Nephron (organoid): Measurements from ENCODE around the gene ZRANB1.

Experiments
- H3K27ac Mint-ChIP-seq, 3 experiments: 2 replicates each; pipeline ENCODE4 v1.8.0; 2020; ENCODE audit warnings: mixed read lengths in 3 of 3, mild to moderate bottlenecking in 2 of 3, moderate library complexity in 1 of 3
- H3K27me3 Mint-ChIP-seq: 2 replicates; pipeline ENCODE4 v1.8.0; 2021; ENCODE audit warnings: low read depth, mild to moderate bottlenecking, moderate library complexity, mixed read lengths
- H3K36me3 Mint-ChIP-seq: 2 replicates; pipeline ENCODE4 v1.8.0; 2020; ENCODE audit warnings: low read depth, mixed read lengths
- H3K4me1 Mint-ChIP-seq: 2 replicates; pipeline ENCODE4 v1.8.0; 2020; ENCODE audit warnings: mixed read lengths
- H3K4me3 Mint-ChIP-seq, 3 experiments: 2 replicates each; pipeline ENCODE4 v1.8.0; 2020; ENCODE audit warnings: mild to moderate bottlenecking in 3 of 3, mixed read lengths in 3 of 3, moderate library complexity in 2 of 3
- H3K9me3 Mint-ChIP-seq: 2 replicates; pipeline ENCODE4 v1.8.0; 2020; ENCODE audit warnings: mixed read lengths
- TF ChIP-seq, protein P1 (sequence below), 3 experiments: fragments of 200-600 bp; sonication (generic); IDR thresholded peaks; one replicate each; pipeline ENCODE4 v1.5.0; 2021; ENCODE audit warnings: antibody characterized with exemption in 3 of 3; ENCODE audit not compliant: unreplicated experiment in 3 of 3

ZRANB1 gene

DNA sequence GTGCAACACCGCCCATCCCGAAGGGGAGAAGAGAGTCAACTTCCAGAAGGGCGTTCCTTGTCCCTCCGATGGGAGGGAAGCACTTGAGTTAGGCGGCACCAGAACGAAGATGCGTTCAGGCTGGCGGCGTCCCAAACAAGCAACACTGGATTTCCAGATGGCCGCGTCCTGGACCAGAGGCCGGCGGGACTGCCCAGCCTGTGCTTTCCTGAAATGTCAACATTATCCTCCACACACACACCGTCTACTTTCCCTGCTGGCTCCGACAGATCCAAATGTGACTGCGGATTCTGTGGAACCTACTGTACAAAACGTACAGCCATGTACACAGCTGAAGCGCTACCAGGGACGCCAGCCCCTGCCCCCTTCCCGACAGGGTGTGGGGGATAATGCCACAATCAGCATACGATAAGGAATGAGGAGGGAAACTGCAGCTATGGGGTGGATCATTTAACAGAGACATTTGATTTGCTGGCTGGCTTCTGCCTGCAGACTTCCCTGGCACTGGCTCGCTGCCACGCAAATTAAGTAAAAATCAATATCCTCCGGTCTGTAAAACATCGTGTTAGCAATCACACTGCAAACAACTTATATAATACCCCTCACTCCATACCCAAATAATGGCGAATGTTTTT lies 82.1 kb downstream of the ZRANB1 start:
- H3K4me1 Mint-ChIP-seq: peaks cover 75% of the 10 kb centered on the region
- TF ChIP-seq, protein P1, sequence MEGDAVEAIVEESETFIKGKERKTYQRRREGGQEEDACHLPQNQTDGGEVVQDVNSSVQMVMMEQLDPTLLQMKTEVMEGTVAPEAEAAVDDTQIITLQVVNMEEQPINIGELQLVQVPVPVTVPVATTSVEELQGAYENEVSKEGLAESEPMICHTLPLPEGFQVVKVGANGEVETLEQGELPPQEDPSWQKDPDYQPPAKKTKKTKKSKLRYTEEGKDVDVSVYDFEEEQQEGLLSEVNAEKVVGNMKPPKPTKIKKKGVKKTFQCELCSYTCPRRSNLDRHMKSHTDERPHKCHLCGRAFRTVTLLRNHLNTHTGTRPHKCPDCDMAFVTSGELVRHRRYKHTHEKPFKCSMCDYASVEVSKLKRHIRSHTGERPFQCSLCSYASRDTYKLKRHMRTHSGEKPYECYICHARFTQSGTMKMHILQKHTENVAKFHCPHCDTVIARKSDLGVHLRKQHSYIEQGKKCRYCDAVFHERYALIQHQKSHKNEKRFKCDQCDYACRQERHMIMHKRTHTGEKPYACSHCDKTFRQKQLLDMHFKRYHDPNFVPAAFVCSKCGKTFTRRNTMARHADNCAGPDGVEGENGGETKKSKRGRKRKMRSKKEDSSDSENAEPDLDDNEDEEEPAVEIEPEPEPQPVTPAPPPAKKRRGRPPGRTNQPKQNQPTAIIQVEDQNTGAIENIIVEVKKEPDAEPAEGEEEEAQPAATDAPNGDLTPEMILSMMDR (IDR thresholded peaks at IDR 0.05; ENCODE audit: unreplicated experiment in 3 of 3): no peak
- peaks cover 63% of the 10 kb centered on the region for H3K36me3 Mint-ChIP-seq
- no peaks in the 10 kb centered on the region for H3K27me3 Mint-ChIP-seq
- H3K27ac Mint-ChIP-seq: peak overlapping the region; percentile 80 to 93 (median 85)
- H3K4me3 Mint-ChIP-seq: peak overlapping the region in 1 of 3 experiments; percentile 39
- peaks cover 4% of the 10 kb centered on the region for H3K9me3 Mint-ChIP-seq

DNA sequence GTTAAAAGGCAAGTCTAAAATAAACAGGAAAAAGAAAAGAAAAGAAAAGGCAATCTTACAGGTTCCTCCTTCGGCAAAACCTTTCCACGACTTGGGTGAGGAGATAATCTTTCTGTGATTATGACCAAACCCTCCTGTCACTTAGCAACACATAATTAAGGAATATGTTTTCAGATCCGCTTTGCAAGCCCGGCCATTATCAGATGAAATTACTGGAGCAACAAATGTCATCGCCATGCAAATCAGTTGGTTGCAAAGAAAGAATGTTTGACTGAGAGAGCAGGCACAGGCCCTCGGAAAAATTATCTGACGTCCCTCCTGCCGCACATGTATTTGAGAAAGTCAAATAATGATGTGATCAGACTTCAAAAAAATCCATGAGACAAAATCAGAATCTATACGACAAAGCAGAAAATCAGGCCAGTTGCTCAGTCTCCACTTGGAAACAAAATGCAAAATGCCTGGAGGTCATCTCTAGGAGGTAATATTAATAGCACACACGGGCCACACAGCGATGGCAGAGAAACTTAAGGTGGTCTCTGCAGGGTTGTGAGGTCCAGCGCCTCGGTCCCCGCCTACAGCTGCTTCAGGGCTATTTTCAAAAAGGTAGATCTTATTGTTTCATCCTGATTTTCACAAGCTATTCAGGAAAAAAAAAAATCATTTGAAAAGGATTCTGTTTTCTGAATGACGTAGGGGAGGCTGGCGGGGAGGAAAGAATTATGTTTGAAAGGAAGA lies 82.7 kb downstream of the ZRANB1 start:
- Mint-ChIP-seq H3K36me3 (peaks cover 57% of the 10 kb centered on the region), H3K9me3 (peaks cover under 1% of the 10 kb centered on the region), H3K4me1 (peaks cover 74% of the 10 kb centered on the region), H3K27ac (peak overlapping the region; percentile 80 to 93 (median 85)), H3K27me3 (no peaks in the 10 kb centered on the region), H3K4me3 (peak overlapping the region in 1 of 3 experiments; percentile 11)
- TF ChIP-seq, protein P1 (IDR thresholded peaks at IDR 0.05; ENCODE audit: unreplicated experiment in 3 of 3): no peak

DNA sequence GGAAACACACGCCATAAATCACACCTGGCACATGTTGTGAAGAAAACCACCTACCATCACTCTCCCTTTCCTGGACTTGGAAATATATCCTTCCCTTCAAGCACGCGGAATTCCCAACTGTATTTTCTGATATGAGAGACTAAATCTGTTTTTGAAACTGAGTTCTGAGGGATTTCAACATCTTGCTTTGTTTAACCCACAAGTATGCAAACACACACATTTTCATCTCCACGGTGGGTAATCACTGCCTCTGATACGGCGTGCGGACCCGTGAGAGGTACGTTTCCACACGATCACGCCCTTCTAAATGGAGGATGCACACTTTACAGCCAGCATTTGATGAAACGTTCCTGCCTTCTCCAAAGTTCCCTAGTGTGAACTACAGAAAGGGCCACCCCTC lies 83.4 kb downstream of the ZRANB1 start:
- TF ChIP-seq, protein P1 (IDR thresholded peaks at IDR 0.05; ENCODE audit: unreplicated experiment in 3 of 3): no peak
- H3K4me3 Mint-ChIP-seq: peak overlapping the region in 2 of 3 experiments; percentile 43 to 51
- H3K9me3 Mint-ChIP-seq: no peaks in the 10 kb centered on the region
- H3K36me3 Mint-ChIP-seq: peaks cover 56% of the 10 kb centered on the region
- H3K27ac Mint-ChIP-seq: peak overlapping the region; percentile 80 to 93 (median 85)
- H3K4me1 Mint-ChIP-seq: peaks cover 81% of the 10 kb centered on the region
- H3K27me3 Mint-ChIP-seq: no peaks in the 10 kb centered on the region

DNA sequence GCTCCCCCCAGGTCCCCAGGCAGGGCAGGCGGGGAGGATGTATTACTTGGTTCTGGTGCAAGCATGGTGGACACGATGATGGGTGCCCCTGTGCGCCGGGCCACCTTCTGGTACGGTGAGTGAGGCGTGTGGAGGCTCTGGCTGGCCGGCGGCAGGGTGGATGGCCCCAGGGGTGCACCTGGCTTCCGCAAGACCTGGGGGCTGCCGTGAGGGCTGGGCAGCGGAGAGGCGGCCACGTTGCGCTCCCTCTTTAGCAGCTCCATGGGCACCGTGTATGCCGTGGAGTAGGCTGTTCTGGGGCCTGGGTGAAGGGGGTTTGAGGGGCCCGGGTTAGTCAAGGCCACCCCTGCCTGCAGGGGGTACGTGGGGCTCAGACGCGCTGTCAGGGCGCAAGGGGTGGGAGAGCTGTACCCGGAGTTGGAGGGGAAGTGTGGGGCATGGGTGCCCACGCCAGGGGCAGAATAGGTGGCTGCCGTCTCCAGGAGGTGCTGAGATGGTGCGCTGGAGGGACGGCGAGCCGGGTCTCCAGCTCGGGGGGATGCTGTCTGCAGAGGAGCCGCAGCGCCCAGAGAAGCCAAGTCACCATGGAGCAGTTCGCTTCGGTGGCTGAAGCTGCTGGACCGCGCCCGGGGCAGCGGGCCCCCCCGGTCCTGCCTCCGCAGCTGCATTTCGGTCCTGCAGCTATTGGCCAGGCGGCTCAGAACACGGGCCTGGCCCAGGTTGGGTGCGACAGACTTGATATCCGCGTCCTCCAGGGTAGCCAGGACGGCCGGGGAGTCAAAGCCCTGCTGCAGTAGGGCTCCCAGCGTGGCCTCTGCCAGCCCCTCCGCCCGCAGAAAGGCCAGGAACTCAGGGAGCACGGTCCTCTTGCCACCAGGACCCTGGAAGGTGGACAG lies 84.4 kb downstream of the ZRANB1 start:
- Mint-ChIP-seq H3K27ac (peak overlapping the region in 2 of 3 experiments; percentile 85 to 93), H3K4me1 (peaks cover 73% of the 10 kb centered on the region), H3K9me3 (no peaks in the 10 kb centered on the region), H3K36me3 (peaks cover 47% of the 10 kb centered on the region), H3K27me3 (no peaks in the 10 kb centered on the region), H3K4me3 (no peak overlapping the region)
- TF ChIP-seq, protein P1 (IDR thresholded peaks at IDR 0.05; ENCODE audit: unreplicated experiment in 3 of 3): no peak

DNA sequence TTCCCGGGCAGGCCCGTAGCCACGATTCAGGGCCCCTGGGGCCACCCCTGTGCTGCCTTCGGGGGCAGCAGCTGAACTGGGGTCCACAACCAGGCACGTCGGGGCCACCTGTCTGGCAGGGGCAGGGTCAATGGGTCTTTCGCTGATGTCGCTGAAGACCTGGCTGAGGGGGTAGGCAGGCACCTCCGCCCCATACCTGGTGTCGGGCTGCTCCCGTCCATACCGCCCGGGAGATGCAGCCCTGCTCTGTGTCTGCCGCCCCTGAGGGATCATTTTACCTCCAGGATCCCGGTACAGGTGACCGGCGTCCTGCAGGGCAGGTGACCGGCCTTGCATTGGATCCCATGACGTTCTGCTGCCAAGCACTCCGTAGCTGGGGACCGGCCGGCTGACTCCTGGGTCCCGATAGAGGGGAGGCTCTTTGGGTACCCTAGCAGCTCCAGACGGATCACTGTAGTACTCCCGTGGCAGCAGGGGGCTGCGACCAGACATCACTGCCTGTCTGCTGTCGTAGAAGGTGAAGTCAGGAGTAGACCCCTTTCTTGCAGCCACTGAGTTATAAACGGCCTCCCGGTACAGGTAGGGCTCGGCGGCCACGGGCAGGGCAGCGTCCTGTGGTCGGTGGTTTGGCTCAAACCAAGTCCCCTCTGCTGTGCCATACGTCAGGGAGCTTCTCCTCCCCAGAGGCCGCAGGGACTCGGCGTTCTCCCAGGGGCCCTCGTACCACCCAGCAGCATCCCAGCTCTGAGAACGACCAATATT lies 85.2 kb downstream of the ZRANB1 start:
- TF ChIP-seq, protein P1 (IDR thresholded peaks at IDR 0.05; ENCODE audit: unreplicated experiment in 3 of 3): no peak
- peaks cover 48% of the 10 kb centered on the region for H3K36me3 Mint-ChIP-seq
- no peak overlapping the region for H3K4me3 Mint-ChIP-seq
- H3K9me3 Mint-ChIP-seq: no peaks in the 10 kb centered on the region
- no peaks in the 10 kb centered on the region for H3K27me3 Mint-ChIP-seq
- peak overlapping the region; percentile 22 to 38 (median 27) for H3K27ac Mint-ChIP-seq
- H3K4me1 Mint-ChIP-seq: peaks cover 69% of the 10 kb centered on the region
